ENCODE measurements around the gene MYO18B.

GRCh38 chr22:25953919-25954318 is 211.9 kb downstream of the MYO18B start:
- TF ChIP-seq CTCF (IDR thresholded peaks at IDR 0.05 in 2 of 3, conservative IDR thresholded peaks at IDR 0.05 in 1 of 3; ENCODE audit: borderline replicate concordance in 1 of 3, insufficient read depth in 1 of 3, low read depth in 2 of 3, low read length in 2 of 3): no peak
- no peak for TF ChIP-seq POLR2A (IDR thresholded peaks at IDR 0.05; ENCODE audit: borderline replicate concordance, extremely low read depth, insufficient read depth, insufficient read length)
- no peak for TF ChIP-seq EZH2phosphoT487 (IDR thresholded peaks at IDR 0.05; ENCODE audit: borderline replicate concordance)
- TF ChIP-seq ELF1 (IDR thresholded peaks at IDR 0.05; ENCODE audit: borderline replicate concordance, low read depth): no peak
- no peak for TF ChIP-seq MAX (IDR thresholded peaks at IDR 0.05)
